ENCODE data around the gene STK24. TPM values are rescaled to one million over a fixed set of nuclear protein-coding genes. Genes with fewer than 3 reads are reported as not detected.

Gene STK24
- total RNA-seq, 2 experiments from 2014 or later: 150 to 152 TPM

DNA sequence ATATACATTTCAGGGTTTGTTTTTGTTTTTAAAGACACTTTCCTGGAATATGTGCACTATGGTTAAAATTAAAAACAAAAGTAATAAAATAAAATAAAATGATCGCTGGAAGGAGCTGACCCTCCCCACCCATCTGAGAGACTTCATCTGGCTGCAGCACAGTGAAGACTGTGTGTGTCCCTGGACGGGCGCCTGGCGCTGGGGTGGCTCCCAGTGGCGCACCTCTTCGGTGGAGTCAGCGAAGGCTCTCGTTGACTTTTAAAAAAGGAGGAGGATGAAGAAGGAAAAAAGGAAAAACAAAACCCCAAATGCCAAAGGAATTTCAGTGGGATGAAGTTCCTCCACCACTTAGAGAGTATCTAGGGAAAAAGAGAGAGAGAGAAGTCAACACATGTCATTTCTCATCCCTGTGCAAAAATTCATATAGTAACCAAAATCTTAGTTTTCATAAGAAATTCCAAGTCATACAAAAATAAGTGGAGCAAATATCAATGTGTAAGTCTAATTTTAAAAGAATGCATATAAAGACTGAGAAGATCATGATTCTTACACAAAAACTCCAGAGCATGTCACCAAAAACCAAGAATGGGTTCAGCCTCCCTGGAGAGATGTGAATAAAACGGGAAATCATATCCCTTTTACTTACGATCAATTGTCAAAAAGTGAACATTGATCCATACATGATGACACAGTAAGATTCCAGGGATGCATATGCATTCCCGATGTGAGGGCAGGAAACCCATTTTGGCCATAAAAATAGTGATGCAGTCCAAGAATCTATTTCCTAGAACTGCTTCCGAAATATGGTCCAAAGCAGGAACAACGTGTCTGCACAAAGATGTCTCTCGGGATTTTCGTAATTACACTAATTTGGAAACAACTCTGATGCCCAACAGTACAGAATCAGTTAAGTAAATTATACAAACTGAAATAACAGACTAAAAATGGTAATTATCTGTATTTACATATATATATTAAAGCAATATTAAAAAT is 123.8 kb downstream of the STK24 start:
- ChIA-PET CTCF (interaction anchor here (0.9 kb wide), 1 partner anchor 83 kb away, joined by 4 read pairs; no protein-coding TSS in a partner anchor), POLR2A (no interaction called here)

DNA sequence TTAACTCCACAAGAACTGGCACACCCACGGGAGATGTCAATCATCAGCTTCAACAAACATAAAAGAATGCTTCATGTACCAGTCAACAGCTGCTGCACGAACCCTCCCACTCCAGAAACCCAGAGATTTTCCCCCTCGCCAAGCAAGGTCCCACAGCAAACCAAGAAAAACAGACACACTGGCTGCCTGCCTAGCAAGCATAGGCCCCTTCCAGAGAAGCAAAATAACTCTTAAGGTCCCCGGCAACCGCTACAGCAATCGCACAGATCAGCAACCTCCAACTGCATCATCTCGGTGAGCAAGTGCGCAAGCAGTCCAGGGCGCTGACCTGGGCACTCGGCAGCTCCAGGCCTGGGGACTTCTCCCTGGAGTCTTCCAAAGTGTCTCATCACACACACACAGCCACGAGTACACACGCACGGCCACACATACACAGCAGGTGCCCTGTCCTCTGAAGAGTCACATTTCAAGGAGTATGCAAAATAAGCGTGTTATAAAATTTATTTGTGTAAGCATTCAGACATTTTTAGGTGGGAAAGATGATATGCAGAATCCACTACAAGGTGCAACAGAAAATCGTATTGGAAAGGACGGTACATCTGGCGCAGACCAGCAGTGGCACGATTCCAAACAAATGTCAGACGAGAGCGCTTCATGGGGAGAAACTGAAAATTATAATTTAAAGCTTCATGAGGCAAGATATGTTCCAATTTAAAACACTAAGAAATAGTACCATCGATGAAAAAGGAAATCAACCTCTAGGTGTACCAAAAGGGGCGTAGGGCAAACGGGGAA is 125.0 kb downstream of the STK24 start:
- POLR2A ChIA-PET: no interaction called here
- CTCF ChIA-PET: interaction anchor here (0.9 kb wide), 1 partner anchor 84 kb away, joined by 4 read pairs; no protein-coding TSS in a partner anchor

DNA sequence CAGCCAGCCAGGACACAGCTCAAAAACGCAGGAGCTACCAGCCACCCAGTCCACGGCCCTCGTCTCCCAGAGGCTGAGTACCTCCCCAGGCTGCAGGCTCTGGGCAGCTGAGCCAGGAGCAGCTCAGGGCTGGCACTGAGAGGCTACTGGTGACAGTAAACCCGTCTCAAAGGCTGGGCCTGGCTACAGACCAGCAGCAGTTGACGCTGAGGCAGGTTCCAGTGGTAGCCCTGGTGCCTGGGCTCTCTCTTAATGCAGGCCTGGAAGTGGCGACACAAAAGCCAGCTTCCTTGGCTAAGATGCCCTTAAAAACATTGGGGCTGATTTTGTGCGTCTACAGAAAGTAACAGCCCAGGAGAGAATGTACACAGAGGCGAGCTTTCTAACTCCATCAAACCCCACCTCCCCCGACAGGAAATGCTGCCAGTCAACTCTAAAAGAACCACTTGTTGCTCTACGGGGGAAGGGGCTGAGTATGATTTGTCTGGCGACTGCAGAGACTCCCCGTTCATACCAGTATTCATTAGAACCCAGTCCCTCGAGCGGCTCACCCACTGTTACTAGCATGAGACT is 126.3 kb downstream of the STK24 start:
- POLR2A ChIA-PET: interaction anchor here (0.7 kb wide), 1 partner anchor 376 kb away, joined by 3 read pairs; no protein-coding TSS in a partner anchor
- CTCF ChIA-PET: interaction anchor here (0.5 to 1.5 kb wide), 4 partner anchors 200 to 255 kb away, joined by 3 to 5 read pairs (median 3); no protein-coding TSS in a partner anchor

DNA sequence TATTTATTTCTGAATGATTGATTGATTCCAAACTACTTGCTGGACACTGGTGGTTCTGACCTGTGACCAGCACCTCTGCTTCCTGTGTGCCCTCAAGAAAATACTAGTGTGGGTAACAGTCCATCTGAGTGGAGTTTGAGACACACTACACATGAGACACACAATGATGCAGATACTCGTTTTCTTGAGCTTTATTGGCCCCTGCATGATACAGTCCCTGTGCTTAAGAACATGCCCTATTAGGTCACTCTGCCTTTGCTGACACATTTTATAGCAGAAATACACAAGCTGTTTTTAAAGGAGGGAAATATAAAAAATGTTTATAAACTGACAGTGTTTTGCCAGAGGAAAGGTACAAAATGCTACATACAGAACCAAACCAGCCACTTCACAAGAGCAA is 126.9 kb downstream of the STK24 start:
- ChIA-PET POLR2A (no interaction called here), CTCF (interaction anchor here (1.2 to 1.5 kb wide), 3 partner anchors 201 to 223 kb away, joined by 3 to 5 read pairs (median 3); no protein-coding TSS in a partner anchor)

DNA sequence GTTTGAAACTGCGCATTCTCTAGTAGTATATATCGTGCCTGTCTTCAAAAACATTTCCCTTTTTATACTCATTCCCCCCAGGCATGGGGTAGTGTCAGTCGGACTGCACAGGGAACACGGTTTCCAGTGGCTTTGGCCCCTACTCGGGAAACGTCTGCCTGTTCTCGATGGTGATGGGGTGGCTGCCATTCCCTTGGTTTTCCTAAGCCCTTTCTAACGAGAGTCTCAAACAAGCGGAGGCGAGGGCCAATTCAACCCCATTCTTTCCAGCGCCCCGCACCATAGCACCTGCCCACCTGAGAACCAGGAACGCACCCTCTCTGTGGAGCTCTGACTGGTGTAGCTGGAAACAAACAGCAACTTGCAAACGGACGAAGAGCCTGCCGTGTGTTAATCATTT is 127.6 kb downstream of the STK24 start:
- ChIA-PET POLR2A (no interaction called here), CTCF (interaction anchor here (1.2 kb wide), 1 partner anchor 202 kb away, joined by 3 read pairs; no protein-coding TSS in a partner anchor)

- CTCF ChIA-PET: no interaction called here
Measured at GRCh38 chr13:98448642-98448928, 128.3 kb downstream of the STK24 start.

DNA sequence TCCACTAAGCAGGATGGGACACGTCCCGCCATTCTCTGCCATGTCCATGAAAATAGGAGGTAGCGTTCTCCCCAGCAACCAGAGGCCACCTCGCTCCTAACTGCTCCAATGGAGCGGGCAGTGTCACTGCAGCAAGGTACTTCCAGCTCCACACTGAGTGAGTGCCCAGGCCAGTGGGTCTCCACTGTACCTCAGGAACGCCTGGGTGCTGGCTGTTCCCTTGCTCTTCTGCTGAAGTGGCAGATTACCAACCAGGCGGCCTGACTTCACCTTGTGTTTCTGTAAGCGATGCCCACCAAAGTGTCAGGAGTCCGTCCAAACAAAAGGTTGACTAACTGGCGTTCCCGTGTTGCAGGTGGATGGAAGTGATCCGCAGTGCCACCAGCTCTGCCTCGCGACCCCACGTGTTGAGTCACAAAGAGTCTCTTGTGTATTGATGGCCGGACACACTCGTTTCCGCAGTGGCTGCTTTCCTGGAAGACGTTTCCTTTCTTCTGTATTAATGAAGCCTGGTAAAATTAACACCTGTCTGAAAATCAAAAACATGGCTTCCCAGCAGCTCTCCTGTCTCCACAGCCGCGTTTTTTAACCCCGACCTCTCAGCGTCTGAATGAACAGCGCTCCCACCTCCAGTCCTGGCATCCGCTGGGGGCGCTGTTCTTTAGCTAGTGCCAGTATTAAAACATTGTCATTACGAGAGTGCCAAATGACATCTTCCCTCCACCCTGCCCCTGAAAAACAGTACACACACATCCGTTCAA is 128.8 kb downstream of the STK24 start:
- POLR2A ChIA-PET: no interaction called here
- CTCF ChIA-PET: interaction anchor here (0.6 to 1.4 kb wide), 4 partner anchors 19 to 208 kb away, joined by 3 to 6 read pairs (median 4); no protein-coding TSS in a partner anchor

More at GRCh38 chr13:98448642-98448928, 128.3 kb downstream of the STK24 start:
- POLR2A ChIA-PET: no interaction called here

DNA sequence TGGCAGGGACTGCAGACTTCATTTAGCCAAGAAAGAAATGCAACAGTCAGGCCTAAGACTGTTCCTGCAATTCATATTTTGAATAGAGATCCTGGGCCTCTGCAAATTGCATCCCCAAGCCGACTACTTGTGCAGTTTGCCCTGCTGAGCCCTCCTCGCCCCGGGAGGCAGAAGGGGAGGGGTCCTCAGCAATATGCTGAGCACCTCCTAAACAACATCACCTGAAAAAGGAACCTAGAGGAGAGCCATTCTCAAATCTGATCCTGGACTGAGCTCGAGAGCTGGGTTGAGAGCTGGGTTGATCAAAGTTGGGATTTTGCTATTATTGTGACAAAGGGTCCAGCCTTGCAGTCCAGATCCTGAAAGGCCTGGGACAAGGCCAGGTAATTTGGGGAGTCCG is 129.8 kb downstream of the STK24 start:
- CTCF ChIA-PET: interaction anchor here (0.6 to 3.1 kb wide), 5 partner anchors 19 to 226 kb away, joined by 3 to 43 read pairs (median 6); no protein-coding TSS in a partner anchor

DNA sequence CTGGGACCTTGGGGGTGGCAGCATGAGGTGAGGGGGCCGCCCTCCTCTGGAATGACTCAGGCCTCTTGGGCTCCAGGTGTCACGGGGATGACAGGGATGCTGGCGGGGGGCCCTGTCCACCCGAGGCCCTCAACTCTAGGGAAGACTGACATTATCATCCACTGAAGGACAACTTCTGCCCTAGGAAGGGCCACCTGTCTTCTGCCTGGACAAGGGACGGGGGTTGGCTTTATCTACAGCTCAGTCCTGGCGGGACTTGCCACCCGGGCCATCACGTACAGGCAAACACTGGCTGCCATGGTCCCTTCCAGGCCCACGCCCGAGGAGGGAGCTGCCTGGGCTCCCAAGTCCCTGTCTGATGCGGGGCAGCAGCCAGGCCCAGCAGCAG is 130.7 kb downstream of the STK24 start:
- ChIA-PET POLR2A (no interaction called here), CTCF (interaction anchor here (1.1 to 3.1 kb wide), 10 partner anchors 9 to 227 kb away, joined by 3 to 43 read pairs (median 6); no protein-coding TSS in a partner anchor)

More for the DNA sequence above, 129.8 kb downstream of the STK24 start:
- POLR2A ChIA-PET: no interaction called here

- CTCF ChIA-PET: interaction anchor here (0.6 to 3.1 kb wide), 28 partner anchors 9 to 228 kb away, joined by 3 to 43 read pairs (median 4); no protein-coding TSS in a partner anchor
- POLR2A ChIA-PET: no interaction called here
Measured at GRCh38 chr13:98445340-98446233, 131.3 kb downstream of the STK24 start.

DNA sequence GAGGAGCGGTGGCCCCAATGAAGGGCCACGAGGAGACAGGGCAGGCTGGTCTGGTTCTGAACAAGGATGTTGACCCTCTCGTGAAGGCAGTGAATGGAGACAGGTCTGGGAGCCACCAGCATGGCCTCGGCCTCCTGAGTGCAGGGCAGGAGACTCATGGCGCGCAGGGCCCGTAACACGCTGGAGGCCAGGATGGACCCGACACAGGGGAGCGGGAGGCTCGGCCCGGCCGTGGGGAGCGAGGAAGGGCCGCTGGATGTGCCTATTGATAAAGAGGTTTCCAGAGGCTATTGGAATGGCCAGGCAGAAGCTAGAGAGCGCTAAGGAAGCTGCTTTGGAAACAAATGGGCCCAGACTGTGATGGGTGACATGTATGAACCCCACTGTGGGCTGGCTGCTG is 132.5 kb downstream of the STK24 start:
- POLR2A ChIA-PET: no interaction called here
- CTCF ChIA-PET: interaction anchor here (0.8 to 3.1 kb wide), 7 partner anchors 37 to 229 kb away, joined by 3 to 43 read pairs (median 5); no protein-coding TSS in a partner anchor

- CTCF ChIA-PET: interaction anchor here (2.3 to 3.1 kb wide), 2 partner anchors 210 to 228 kb away, joined by 13 to 43 read pairs; no protein-coding TSS in a partner anchor
- POLR2A ChIA-PET: no interaction called here
Measured at GRCh38 chr13:98443800-98444325, 133.0 kb downstream of the STK24 start.

DNA sequence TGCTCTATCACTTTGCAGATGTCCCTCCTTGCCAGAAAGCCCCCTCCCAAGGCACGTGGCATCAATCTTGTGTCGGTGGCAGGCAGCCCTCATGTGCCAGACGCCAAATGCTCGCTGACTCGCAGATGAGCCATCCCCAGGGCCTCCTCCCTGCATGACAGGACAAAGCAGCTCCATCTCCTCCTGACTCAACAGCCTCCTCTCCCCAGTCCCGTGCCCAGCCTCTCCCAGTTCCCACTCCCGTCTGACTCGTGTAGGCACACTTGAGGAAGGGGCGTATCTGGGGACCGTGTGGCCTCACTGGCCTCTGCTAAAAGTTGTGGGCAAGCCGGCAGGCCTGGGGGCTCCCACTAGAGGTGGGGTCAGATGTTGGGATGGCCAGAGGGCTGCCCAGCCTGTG is 133.6 kb downstream of the STK24 start:
- CTCF ChIA-PET: no interaction called here
- POLR2A ChIA-PET: no interaction called here

DNA sequence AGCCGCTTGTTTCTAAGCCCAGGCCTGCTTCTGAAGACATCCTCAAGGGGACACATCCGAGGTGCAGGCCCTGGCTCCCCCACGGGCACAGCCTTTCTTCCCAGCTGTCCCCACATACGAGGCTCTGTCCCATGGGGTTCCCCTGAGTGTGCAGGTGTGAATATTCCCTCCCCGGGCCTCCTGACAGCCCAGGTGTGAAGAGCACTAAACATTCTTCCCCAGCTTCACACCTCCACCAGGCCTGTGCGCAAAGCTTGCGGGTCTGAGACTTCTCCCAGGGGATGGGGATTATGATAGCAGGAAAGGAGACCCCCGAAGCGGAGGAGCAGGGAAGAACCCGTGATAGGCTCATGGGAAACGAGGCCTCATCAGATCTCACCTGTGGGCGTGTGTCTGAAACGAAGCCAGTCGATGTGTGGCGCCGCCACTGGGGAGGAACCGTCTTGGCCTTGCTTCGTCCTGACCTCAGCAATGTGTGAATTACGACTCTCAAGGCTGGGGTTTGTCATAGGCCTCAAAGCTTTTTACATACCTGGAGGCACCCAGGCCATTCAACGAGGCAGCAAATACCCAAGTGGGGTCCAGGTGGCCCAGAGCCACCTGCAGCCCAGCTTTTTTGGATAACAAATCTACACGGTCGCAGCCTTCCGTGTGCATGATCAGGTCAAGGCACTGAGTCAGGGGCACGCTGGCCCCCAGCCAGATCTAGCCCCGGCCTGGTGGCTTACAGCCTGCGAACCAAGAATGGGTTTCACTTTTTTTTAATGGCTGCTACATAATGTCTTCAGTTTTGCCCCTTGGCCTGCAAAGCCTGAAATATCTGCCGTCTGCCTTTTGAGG is 134.3 kb downstream of the STK24 start:
- ChIA-PET CTCF (interaction anchor here (1.8 kb wide), 1 partner anchor 231 kb away, joined by 4 read pairs; no protein-coding TSS in a partner anchor), POLR2A (no interaction called here)

- POLR2A ChIA-PET: no interaction called here
Measured at GRCh38 chr13:98441056-98441676, 135.7 kb downstream of the STK24 start.

DNA sequence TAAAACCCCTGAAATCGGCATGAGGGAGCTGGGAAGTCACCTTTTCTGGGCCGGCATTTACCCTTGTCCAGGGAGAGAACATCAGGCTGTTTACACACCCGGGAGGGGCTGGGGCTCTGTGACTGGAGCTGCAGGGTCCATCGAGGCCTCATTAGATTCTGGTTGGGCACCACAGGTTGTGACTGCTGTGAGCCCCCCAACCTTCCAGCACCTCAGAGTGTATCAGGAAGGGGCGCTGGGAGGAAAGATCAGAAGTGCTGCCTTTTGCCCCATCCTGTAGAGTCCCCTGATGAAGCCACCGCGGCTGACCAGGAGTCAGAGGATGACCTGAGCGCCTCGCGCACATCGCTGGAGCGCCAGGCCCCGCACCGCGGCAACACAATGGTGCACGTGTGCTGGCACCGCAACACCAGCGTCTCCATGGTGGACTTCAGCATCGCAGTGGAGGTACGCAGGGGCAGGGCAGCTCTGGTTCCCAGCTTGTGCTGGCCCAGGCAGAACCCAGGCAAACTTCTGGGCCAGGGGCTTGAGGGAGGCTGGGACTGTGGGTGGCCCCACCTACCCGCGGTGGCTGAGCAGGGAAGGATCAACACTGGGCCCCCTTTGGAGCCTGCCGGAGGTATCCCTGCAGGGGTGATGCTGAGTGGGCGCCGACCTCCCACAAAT is 136.4 kb downstream of the STK24 start:
- CTCF ChIA-PET: no interaction called here
- POLR2A ChIA-PET: no interaction called here

More at GRCh38 chr13:98441056-98441676, 135.7 kb downstream of the STK24 start:
- CTCF ChIA-PET: interaction anchor here (1.1 to 1.8 kb wide), 2 partner anchors 212 to 232 kb away, joined by 3 to 4 read pairs; no protein-coding TSS in a partner anchor

All from activated CD8-positive, alpha-beta memory T cell treated with anti-CD3 and anti-CD28 coated beads for 36 hours (primary cell).